Stimulated activated CD4-positive, alpha-beta T cell treated with anti-CD3 and anti-CD28 coated beads, Interleukin-4, amount 100 ng/mL, for 24 hours (primary cell): ENCODE data around the gene CDC73.
"Not testable (repeated sequence)": the region's sequence is repeated elsewhere in the genome, so short reads cannot be mapped to it uniquely, and the experiment has no call there.

Experiments used
- DNase-seq: peaks from one replicate; pipeline ENCODE4 v3.0.0-alpha.2; 2020

The CDC73 gene

GRCh38 chr1:193183019-193183627, 61.3 kb downstream of the CDC73 start:
- peak; percentile 35 for DNase-seq

DNA sequence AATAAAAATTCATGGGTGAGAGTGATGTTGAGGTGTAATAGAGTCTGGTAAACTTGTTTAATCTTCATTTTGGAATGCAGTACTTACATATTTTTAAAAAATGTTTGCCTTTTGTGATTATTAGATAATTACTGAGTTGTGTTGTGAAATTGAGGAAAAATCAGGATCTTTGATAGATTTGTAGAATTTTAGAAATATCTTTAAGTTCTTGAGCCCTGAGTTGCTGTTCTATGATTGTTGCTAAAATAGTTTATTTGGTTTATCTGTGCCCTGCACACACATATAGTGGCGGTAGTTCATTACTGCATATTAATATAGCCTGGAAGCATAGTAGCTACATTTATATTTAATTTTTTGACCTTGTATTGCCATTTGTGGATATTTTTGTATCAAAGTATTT, 62.9 kb downstream of the CDC73 start:
- DNase-seq = no peak

DNA sequence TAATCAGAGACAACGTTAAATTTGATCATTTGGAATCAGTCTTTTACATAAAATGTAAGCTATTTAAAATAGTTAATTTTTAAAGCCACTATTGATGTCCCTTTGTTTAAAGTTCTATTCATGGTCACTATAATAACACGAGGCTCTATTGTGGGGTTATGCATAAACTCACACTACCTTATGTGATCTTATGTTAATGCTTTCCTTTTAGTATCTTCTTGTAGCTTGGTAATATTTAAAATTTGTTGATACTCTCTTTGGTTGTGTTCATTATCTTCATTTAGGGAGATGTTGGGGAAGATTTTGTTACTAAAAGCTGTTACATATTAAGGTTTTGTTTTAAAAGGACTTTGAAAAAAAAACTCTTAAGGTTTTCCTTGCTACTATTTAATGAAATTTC, 63.4 kb downstream of the CDC73 start:
- DNase-seq = no peak

- no peak for DNase-seq
Observed at GRCh38 chr1:193185901-193186731, 64.3 kb downstream of the CDC73 start, which contains the start of gene B3GALT2. TSS of gene B3GALT2 (minus strand) at chr1:193186613. CDS start at chr1:193181562, 5,051 bp downstream.

DNA sequence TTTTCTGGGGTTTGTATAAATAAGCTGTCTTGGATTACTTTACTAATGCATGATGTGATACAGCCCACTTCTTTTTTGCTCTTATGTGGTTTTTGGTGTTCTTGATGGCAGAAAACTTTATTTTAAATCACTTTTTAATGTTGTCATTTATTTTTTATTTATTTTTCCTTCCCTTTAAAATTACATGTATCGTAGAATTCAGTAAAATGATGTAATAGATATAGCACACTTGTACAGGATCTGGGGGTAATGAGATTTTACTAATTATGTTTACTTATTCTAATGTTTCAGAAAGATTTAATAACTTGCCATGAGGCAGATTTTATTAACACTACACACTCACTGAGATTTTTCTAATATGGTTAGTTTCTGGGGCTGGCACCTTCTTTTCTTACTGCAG, 65.3 kb downstream of the CDC73 start:
- DNase-seq = no peak

GRCh38 chr1:193188915-193189314, 67.1 kb downstream of the CDC73 start:
- not testable (repeated sequence) for DNase-seq

- DNase-seq = no peak
Observed at GRCh38 chr1:193189442-193190095, 67.7 kb downstream of the CDC73 start.

GRCh38 chr1:193190096-193190744, 68.4 kb downstream of the CDC73 start:
- no peak for DNase-seq

DNA sequence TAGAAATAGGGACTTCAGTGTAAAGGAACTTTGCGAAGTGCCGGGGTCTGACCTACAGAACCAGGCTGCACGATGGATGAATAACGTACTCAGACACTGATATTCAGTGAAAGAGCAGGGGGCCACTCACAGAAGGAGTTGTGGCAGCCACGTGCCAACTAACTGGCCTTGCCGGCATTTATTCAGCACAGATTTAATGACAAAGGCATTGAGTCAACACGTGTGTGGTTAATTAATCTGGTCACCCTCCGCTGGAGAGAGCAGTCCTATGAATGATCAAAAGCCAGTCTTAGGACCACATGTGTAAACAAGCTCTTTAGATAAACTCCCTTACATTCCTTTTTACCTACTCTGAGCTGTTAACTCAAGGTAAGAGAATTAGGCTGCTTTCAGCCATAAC, 70.8 kb downstream of the CDC73 start:
- no peak for DNase-seq

GRCh38 chr1:193199940-193200339, 78.1 kb downstream of the CDC73 start:
- no peak for DNase-seq

- DNase-seq = no peak
Observed at GRCh38 chr1:193201021-193201420, 79.2 kb downstream of the CDC73 start.

GRCh38 chr1:193210996-193211395, 89.2 kb downstream of the CDC73 start:
- no peak for DNase-seq

DNA sequence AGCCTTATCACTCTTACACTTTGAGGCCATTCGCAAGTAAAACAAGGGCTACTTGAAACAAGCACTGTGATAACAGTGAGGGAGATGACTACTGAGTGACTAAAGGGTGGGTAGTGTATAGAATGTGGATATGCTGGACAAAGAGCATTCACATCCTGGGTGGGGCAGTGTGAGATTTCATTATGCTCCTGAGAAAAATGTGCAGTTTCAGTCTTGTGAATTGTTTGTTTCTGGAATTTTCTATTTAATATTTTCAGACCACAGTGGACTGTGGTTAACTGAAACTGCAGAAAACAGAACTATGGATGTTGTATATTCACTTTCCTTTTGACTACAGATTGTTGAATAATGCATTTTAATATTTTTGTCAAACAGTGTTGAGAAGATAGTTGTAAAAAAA, 89.7 kb downstream of the CDC73 start:
- no peak for DNase-seq

- no peak for DNase-seq
Observed at GRCh38 chr1:193212637-193213036, 90.8 kb downstream of the CDC73 start.

DNA sequence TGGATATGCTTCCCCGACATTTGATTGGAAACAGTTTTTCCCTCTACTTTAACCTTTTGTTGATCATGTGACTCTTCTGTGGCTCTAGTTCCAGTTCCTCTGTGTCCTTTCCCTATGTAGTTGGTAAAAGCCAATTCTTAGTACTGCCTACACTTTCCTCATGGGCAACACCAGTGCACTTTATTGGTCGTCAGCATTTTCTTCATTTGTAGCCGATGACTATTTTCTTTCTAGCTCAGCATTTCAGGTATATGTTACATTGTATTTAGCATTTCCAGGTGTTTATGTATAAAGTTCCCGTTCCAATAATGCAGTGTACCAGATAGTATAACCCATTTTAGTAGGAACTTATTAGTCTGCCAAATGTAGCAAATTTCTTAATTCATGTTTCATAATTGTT, 92.2 kb downstream of the CDC73 start:
- DNase-seq = no peak

DNA sequence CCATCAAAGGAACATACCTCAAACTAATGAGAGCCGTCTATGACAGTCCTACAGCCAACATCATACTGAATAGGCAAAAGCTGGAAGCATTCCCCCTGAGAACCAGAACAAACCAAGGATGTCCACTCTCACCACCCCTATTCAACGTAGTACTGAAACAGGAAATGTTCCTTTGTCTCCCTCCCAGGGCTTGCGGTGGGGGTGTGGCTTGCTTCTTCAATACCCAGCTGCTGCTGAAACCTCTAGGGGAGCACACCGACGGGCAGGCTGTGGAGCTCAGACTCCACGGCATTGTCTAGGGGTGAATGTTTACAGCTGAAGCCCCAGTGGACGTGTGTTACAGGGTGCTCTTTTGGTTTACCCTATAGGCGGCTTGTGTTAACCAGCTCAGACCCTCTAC, 95.1 kb downstream of the CDC73 start:
- DNase-seq = no peak

GRCh38 chr1:193219391-193219790, 97.6 kb downstream of the CDC73 start:
- DNase-seq = no peak

GRCh38 chr1:193221651-193222050, 99.8 kb downstream of the CDC73 start:
- no peak for DNase-seq

- no peak for DNase-seq
Observed at GRCh38 chr1:193222056-193222615, 100.3 kb downstream of the CDC73 start.

DNA sequence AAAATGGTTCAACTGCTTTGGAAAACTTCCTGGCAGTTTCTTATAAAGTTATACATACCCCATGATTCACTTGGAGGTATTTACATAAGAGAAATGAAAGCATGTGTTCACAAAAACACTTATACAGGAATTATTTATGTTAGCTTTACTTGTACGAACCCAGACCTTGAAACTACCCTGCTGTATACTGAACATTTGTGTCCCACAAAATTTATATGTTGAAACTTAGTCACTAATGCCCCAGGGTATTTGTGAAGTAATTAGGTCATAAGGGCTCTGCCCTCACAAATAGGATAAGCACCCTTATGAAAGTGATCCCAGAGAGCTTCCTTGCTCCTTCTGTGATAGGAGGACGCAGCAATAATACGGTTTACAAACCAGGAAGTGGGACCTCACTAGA, 107.3 kb downstream of the CDC73 start:
- DNase-seq = no peak

- not testable (repeated sequence) for DNase-seq
Observed at GRCh38 chr1:193231146-193231545, 109.3 kb downstream of the CDC73 start.

GRCh38 chr1:193234530-193234929, 112.7 kb downstream of the CDC73 start:
- no peak for DNase-seq

DNA sequence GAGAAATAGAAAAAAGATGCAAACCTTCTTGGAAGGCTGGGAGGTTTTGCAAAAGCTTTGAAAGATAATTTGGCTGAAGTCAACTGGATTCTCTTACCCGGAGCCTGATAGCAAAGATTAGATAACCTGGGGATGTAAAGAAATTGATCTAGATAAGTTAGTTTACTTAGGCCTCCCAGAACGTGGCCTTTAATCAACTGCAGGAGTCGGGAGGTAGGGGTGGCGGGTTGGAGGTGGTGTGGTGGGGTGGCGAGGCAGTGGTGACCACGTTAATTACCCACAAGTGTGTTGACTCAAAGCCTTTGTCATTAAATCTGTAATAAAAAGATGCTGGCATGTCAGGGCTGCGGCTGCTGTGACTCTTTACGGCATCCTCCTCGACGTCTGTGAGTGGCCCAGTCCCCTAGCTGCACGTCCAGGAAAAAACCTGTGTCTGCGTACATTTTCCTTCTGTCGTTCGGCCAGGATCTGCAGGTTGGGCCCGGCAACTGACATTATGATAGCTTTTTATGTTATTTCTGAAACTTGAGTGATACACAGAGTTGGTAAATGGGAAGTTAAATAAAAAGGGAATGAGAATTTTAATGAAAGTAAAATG, 115.6 kb downstream of the CDC73 start:
- DNase-seq = no peak
